Inflammatory macrophage treated with lipopolysaccharide for 1 hour (primary cell): Measurements from ENCODE around the gene SPTBN5.

ENCODE experiments used
- DNase-seq, 2 donors: peaks; one replicate each; pipeline ENCODE4 v3.0.0-alpha.2; 2020 to 2022

SPTBN5 gene

DNA sequence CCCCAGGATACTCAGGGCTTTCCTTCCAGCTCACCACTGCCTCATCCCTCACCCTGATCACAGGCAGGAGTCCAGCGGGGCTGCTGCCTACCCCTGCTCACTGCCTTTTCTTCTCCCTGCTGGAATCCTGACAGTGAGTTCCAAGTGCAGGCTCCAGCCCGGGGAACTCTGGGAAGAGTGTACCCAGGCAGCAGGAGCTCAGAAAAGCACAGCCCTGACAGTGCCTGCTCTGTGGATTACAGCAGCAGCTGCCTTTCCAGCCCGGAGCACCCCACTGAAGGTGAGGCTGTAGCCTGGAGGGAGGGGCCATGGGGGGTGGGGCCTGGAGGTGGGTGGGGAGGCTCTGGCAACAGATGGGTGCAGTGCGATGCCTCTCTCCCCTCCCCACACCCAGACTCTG, 72.0 kb downstream of the SPTBN5 start:
- DNase-seq, result no peak

- DNase-seq, result no peak
Observed at GRCh38 chr15:41820791-41821423, 72.9 kb downstream of the SPTBN5 start.

DNA sequence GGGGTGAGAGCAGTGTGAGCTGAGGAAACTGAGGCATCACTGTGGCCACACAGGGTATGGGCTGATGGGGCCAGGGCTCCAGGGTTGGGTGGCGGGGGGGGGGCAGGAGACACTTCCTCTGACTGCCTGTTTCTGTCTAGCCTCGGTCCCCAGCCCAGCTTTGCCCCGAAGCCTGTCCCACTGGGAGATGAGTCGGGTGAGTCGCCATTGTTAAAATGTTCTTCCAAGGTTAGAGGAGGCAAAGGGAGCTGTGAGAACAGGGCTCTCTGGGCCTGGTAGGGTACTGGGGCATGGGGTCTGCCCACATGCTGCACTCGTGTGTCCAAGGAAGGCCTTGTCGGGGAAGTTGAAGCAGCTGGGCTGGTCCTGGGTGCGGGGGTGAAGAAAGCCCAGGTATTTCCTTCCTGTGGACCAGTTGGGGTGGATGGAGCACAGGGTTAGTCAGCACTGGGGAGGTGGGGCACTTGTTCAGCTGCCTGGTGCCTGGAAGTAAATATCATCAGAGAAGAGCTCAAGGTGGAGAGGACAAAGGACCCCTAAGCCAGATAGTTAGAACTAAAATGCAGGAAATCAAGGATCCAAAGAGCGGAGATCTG, 74.3 kb downstream of the SPTBN5 start:
- no peak for DNase-seq

- no peak for DNase-seq
Observed at GRCh38 chr15:41817781-41818180, 76.1 kb downstream of the SPTBN5 start.

- DNase-seq, result no peak
Observed at GRCh38 chr15:41817327-41817726, 76.5 kb downstream of the SPTBN5 start.

- no peak for DNase-seq
Observed at GRCh38 chr15:41816788-41817187, 77.1 kb downstream of the SPTBN5 start.

GRCh38 chr15:41814534-41814933, 79.3 kb downstream of the SPTBN5 start:
- DNase-seq, result no peak

- DNase-seq, result no peak
Observed at GRCh38 chr15:41813426-41813825, 80.4 kb downstream of the SPTBN5 start.

- DNase-seq, result no peak
Observed at GRCh38 chr15:41812820-41813375, 81.0 kb downstream of the SPTBN5 start.

DNA sequence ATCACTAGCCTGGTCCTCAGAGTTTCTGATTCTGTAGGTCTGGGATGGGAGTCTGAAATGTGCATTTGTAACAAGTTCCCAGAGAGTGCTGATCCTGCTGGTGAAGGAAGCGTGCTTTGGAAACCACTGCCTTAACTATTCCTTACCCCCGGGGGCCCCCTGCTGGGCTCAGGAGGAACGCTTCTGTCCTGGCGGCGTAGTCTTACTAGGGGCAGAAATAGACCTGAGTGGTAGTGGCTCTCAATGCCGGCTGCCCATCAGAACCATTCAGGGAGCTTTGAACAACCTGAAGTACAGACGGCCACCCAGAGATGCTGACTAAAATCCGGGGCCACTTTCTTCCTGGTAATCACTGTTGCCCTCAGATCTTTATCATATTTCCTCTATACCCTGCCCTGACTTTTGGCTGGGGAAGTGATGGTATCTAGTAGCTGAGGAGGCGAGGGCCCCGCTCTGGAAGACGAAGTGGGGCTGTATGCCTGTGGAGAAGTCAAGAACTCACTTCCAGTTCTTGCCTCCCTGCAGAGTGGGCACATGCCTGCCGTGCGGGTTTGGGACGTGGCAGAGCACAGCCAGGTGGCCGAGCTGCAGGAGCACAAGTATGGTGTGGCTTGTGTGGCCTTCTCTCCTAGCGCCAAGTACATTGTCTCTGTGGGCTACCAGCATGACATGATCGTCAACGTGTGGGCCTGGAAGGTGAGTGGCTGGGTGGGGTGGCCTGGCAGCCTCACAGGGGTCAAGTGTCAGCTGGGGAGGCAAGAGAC, 82.2 kb downstream of the SPTBN5 start:
- peak; percentile 63 to 88 for DNase-seq

GRCh38 chr15:41810651-41811431, 83.0 kb downstream of the SPTBN5 start:
- no peak for DNase-seq

GRCh38 chr15:41809526-41810220, 84.2 kb downstream of the SPTBN5 start:
- DNase-seq, result no peak

DNA sequence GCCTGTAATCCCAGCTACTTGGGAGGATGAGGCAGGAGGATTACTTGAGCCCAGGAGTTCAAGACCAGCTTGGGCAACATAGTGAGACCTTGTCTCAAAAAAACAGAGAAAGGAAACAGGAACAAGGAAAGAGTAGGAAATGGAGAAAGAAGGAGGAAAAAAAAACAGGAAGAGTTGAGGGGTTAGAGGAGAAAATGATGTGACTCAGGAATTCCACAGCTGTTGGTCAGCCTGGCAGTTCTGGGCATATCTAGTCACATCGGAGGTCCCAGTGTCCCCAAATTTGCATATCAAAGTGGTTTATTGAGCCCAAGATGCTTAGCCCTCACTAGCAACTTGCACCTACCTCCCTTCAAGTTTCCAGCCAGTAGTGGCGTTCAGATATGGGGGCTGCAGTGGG, 84.7 kb downstream of the SPTBN5 start:
- no peak for DNase-seq

DNA sequence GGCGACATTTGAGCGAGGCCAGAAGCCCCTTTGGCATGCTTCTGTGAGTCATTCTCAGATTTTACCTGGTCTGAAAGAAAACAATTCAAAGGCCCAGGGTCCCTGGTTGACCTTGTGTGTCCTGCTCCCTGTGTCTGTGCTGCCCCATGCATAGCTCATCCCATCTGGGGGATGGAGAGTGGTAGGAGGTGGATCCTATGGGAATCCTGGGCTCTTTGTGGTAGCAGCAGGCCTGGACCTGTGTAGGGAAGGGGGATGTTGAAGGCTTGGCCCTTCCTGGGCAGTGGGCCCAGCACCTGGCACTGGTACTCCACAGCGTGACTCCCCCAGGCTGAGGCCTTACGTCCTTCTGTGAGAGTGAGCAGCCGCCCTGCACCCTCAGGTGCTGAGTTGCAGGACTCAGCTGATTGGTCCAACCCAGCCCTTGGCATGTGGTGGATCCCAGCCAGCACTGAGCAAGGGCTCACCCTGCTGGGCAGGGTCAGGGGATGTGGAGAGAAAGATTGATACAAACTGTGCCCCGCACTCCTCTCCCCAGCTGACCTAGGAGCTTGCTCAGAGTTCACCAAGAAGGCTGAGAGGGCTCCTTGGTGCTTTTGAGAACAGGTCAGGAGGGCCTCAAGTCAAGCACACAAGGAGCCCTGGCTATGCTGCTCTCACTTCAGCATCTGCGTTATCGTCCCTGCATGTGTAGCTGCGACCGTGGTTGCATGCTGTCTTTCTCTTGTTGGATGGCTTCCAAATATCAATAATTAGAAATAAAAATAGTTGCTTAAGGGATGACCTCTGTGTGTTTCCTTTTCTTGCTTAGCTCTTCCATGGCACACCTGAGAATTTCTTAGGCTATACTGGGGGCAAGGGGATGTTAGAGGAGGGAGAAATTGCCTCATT, 87.3 kb downstream of the SPTBN5 start:
- no peak for DNase-seq

DNA sequence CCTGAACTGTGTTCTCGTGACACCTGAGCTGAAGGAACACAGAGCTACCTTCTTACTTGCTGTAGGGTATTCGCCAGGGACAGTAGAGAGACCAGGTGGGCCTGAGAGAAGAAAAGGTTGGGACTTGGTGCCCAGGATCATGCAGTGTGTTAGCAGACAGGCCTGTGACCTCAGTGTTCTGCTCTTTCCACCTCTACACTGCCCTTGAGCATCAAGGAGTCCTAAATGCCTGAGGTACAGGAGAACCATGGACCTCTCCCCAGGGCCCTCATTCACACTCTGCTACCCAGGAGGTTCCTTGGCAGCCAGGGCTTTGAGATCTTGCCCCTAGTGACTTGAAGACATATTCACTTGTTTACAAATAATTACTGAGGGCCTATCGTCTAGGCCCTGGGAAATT, 88.1 kb downstream of the SPTBN5 start:
- DNase-seq, result no peak

- DNase-seq, result no peak
Observed at GRCh38 chr15:41804916-41805666, 88.8 kb downstream of the SPTBN5 start.

DNA sequence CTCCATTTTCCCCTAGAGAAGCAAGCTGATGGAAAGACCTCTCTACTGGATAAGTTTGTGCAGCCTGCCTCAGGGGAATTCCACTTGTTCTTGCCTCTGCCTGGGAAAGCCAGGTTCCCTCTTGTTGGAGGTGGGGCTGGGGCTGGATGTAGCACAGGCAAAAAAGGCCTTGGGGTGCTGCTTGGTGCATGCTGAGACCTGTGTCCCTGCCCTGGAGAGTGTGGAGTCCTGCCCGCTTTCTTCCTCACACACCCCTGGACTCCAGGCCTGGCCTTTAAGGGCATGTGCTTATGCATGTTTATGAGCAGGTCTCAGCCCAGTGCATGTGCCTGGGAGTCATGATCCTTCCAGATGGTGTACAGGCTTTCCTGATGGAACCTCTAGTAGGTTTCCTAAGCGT, 89.5 kb downstream of the SPTBN5 start:
- DNase-seq, result no peak

GRCh38 chr15:41801850-41802455, 91.9 kb downstream of the SPTBN5 start:
- DNase-seq, result no peak

GRCh38 chr15:41801185-41801584, 92.7 kb downstream of the SPTBN5 start:
- DNase-seq, result no peak

DNA sequence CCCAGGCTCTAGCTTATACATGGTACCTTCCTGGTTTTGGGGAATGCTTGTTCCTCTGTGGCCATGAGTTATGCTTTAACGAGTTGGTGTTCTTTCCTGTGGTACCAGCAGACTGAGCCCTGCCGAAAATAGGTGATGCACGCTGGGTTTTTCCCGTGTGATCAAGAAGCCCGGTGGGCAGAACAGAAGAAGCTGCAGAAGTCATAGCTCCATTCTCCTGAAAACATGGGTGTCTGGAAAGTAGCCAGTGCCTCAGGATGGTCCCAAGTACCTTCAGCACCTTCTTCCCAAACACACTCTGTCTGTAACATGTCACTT, 94.4 kb downstream of the SPTBN5 start:
- no peak for DNase-seq
